Renal cortical epithelial cell (primary cell): ENCODE measurements around the gene ASTL. TPM values are rescaled to one million over a fixed set of nuclear protein-coding genes. Genes with fewer than 3 reads are reported as not detected.

ENCODE experiments used
- DNase-seq: peaks from one replicate; pipeline ENCODE4 v3.0.0-alpha.2; 2011; ENCODE audit warnings: low read depth
- total RNA-seq: library from RNA; depleted of rRNA; stranded (reverse); fragments of >200 nt; gene quantifications from 2 replicates; pipeline ENCODE4 v1.2.3, GENCODE V29; 2014

Gene ASTL
- total RNA-seq, 1 donor from 2014 or later = not detected

DNA sequence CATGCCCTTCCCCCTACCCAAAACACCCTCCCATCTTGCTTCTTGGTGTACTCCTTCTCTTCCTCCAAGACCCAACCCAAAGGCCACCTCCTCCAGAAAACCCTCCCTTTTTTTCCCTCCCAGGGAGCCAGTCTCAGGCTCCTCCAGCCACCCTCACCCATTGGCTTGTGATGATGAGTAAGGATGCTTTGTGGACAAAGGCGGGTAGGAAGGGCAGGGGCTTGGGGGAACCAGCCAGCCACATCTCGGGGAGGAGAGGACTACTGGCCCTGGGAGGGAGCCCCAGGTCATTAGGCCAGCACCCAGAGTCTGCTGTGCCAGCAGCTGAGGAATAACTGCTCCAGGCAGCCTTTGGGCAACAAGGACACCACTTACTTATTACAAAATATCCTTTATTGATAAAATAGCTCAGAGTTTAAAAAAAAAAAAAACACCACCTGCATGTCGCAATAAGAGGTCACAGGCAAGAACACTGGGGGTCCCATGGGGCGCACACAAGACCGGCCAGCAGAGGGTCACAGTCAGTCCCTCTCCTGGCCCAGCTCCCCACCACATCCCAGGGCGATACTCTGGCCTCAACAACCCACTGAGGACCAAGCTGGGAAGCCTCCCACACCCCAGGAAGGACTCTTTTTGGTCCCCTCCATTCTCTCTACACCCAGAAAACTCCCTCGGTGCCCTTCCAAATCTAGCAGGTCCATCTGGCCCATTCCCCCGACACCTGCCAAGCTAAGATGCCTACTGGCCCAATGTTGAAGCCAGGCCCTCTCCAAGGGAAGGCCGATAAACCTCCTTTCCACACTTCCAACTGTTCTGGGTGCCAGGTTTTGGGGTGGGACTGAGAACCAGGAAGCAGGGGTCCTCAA lies 25.6 kb downstream of the ASTL start:
- DNase-seq = no peak

DNA sequence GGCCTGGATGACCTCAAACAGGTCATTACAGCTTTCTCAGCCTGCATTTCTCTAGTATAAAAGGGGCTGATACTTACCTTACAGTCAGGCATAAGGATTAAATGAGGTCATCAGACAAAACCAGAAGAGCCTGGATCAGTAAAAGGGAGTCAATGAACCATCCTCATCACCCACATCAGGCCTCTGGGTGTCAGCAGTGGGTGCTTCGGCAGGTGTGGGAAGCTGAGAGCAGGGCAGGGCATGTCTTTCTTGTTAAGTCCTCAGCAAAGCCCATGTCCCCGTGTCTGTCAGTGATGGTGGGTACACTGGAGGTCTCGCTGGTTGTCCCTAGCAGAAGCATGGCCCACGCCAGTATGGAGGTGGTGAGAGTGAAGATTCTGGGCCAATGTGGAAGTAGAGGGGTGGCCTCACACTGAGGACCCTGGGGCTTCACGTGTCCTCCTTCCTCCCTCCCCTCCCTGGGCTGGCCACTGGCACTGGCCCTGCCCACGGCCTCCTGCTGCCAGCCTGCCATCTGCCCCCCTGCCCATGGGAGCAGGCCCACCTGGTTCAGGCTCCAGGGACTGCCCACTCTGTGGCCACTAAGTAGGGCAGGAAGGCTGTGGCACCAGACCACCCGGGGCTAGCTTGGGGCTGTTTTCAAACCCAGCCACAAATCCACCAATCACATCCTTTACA lies 26.3 kb downstream of the ASTL start:
- no peak for DNase-seq

DNA sequence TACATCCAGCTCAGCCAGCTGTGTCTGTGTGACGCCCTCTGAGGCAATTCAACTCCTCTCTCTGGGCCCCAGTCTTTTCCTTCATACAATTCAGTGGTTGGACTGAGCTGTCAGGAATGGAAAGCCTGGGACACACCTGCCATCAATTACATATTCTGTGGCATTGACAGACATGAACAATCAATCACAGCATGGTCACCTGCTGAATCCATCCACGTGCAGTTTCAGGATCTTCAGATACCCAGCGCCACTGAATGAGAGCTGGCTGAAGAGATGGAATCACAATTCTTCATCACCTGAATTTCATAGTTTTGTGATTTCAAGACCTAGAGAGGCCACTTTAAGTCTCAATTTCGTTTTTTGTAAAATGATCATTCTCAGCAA lies 27.1 kb downstream of the ASTL start:
- no peak for DNase-seq

DNA sequence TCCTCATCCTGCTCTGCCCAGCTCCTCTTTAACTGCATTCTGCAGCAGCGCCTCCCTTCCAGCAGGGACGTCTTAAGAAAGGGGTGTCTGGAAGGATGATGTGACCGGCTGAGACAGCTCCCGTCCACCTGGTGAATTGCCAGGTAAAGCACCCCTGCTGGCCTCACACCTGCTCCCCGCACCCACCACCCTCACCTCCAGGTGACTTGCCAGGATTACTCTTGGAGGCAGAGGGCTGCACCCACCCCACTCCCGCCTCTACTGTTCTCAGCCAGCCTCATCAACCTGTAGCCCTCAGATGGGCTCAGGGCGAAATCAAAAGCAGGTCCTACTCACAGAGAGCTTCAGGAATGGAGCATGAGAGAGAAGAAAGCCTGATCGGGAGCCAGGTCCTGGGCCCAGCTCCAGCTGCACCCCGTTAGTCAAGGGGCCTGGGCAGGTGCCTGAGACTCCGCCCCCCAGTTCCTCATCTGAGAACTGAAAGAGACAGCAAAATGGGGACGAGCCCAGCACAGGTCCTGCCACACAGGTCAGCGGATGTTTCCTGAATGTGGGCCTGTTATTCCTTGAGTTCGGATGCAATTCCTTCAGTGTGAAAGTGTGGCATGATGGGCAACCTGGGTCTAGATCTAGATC lies 27.6 kb downstream of the ASTL start:
- DNase-seq = no peak

DNA sequence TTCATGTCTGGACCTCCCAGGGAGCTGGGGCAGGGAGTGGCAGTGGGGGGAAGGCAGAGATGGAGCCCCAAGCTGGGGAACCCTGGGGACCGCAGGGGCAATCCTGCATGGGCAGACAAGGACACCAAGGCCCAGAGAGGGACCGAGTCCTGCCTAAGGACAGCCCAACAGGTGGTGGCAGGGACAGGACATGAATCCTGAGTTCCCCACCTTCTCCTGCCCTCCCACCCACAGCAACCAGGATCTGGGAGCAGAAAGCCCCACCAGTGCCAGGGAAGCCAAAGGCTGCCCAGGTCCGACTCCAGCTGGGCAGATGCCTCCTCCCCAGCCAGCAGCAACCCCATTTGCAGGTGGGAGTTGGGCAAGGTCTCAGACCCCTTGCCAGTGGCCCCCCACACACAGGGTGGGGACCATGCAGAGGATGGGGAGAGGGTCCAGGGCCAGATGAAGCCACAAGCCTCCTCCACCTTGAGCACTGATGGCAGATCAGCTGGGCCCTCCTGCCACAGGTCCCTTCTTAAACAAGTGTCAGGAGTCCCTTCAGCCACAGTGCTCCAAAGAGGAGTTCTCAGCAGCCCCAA lies 28.3 kb downstream of the ASTL start:
- no peak for DNase-seq

DNA sequence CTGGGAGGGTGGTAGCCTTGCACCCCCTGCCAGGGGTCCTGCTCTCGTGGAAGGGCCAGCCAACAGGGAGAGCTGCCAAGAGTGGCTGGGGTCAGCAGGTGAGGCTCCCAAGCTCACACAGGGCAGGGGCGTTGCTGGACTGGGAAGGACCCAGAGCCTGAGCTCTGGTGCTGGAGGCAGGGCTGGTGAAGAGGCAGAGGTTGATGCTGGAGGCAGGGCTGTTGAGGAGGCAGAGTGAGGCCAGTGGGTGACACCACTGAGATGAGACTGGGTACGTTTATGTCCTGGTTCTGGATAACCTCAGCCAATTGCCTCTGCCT lies 29.0 kb downstream of the ASTL start:
- no peak for DNase-seq

DNA sequence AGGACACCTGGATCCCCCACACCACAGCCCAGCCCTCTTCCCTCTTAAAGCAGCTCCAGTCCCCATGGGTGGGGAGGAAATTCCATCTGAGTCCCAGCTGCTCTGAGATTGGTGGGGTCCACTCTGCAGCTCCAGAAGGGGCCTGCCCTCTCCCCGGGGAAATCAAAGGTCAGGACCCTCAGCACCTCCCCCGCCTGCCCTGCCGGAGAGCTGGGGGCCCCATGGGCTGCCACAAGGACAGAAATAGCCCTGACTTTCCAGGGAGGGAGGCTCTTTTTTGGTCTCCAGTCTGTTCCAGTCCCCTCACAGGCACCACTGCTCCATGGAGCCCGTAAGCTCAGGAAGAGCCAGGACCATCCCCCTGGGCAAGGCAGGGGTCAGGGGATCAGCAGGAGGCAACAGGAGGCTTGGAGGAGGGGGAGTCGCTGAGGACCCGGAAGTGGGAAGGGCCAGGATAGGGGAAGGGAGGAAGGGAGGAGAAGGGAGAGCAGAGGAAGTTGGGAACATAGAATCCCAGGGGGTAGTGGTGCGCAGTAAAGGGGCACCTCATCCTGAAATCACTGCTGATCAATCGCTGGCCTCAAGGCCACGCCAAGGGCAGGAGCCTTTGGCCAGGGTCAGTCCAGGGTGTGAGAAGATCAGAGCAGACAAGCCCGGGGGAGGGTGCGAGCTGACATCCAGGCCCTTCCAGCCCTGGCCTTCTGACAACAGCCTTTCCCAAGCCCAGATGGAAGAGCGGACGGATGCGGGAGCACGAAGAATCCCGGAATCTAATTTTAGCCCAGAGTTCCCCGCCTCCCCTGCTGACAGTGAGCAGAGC lies 29.6 kb downstream of the ASTL start:
- DNase-seq = no peak

DNA sequence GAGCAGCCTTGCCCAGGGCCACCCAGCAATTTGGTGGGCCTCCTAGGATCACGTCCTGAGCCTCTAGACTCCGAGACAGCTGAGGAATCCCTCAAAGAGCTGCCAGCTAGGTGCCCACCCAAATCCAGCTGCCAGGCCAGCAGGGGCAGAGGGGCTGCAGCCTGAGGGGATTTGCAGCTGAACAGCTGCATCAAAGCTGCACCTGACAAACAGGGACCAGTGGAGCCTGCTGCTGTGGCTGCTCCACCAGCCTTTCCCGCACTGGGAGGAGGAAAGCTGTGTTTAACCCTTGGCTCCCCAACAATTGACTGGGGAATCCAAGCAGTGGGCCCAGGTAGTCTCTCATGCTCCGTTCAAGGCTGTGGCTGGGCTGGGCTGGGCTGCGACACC lies 30.2 kb downstream of the ASTL start:
- no peak for DNase-seq

DNA sequence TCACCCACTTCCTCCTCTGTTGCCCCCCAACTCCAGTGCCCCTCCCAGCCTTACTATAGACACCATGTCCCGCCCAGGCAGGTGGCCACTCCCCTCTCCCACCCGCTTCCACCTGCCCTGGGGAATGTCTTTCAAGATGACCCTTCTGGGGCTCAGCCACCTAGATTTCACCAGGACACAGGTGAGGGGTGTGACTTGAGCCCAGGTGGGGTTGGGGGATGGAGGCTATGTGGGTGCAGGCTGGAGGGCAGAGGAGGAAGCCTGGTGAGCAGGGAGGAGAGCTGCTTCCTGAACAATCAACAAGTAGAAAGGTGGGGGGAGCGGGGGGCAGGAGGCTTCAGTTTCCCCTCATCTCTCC lies 30.6 kb downstream of the ASTL start:
- DNase-seq = no peak

DNA sequence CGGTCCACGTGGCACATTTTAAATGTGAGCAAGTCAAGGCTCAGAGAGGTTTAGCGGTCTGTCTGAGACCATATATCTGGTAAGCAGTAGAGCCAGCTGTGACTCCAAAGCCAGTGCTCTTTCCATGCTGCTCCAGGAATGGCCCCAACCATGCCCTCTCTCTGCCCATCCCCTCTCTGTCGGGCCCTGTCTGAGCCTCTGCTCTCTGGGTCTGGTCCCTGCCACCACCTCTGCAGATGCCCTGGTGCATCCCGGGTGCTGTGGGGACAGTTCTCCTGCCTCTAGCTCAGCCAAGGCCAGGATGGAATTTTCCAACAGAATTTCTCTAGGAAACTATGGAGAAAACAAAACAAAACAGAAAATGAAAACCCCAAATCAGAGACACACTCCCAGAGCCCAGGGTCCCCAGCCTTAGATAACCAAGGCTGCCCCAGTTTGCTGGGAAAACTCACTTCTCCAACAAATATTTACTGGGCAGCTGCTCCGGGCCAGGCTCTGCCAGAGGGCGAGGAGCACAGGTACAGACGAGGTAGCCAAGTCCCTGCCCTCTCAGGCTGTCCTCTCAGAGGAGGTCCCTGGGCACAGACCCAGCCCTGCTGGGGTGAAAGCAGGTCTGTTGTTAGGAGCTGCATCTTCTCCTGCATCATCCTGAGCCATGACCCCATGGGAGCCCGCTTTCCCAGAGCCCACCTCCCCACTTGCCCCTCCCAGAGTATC lies 31.2 kb downstream of the ASTL start:
- no peak for DNase-seq

DNA sequence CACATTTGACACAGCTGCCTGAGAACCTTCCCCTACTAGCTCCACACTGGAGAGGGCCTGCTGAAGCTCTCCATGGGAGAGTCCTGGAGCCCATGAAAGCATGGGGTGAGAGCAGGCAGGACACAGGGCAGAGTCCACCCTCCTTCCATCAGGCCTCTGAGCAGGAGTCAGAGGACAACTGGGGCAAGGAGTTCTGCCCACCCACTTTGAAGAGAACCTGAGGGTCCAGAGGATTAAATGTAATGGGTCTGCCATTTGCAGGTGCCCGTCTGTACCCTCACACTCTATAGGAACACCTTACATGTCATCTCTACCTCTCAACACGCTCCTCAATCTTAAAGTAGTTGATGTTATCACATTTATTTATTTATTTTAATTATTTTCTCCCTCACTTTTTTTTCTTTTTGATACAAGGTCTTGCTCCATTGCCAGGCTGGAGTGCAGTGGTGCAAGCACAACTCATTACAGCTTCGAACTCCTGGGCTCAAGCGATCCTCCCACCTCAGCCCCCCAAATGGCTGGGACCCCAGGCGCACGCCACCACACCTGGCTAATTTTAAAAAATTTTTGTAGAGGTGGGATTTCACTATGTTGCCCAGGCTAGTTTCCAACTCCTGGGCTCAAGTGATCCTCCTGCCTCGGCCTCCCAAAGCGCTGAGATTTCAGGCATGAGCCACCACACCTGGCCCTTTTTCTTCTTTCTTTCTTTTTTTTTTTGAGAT lies 32.1 kb downstream of the ASTL start:
- no peak for DNase-seq

DNA sequence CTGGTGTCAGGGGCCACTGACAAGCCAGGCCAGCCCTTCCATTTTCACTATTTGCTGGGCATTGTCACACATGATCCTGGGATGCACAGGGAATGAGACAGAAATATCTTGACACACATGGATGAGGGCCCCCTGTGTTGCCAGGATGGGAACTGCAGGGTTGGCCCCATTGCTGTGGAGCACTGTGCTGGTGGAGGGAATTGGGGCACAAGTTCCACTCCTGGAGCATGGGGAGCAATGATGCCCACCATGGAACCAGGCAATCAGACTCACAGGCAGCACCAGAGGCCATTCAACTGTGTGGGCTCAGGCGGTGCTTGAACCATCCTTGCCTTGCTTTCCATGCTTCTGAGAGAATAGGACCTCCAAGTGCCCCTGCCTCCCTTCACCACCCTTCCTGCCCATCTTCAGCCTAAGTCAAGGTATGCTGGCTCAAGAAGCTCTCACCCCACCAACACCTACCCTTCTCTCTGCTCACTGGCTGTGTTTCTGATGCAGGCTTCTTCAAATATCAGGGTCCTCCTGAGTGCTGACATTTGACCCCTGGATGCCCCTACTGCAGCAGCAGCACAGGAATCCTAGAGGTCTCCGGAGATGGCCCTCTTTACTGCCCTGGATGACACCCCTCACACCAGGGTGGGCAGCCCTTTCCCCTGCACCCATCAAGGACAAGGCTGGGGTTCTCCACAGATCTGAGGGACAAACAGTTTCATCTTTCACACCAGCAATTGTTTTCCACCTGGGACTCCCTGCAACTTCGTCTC lies 33.0 kb downstream of the ASTL start:
- no peak for DNase-seq

DNA sequence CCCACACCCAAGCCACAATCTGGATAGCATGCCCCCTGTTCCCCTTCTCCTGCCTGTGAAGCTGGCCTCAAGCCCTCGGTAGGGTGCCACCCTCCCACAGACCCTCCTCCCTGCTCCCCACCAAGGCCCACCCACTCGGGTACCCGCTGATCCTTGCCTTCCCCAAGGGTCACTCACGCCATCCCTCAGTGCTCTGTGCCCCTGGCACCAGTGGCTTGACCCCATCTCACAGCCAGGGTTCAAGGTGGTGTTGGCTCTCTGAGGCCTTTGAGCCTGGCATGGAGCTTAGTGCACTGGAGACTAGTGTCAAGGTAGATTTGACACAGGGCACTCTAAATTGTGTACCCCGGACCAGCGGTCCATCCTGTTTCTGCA lies 33.8 kb downstream of the ASTL start:
- DNase-seq = no peak

DNA sequence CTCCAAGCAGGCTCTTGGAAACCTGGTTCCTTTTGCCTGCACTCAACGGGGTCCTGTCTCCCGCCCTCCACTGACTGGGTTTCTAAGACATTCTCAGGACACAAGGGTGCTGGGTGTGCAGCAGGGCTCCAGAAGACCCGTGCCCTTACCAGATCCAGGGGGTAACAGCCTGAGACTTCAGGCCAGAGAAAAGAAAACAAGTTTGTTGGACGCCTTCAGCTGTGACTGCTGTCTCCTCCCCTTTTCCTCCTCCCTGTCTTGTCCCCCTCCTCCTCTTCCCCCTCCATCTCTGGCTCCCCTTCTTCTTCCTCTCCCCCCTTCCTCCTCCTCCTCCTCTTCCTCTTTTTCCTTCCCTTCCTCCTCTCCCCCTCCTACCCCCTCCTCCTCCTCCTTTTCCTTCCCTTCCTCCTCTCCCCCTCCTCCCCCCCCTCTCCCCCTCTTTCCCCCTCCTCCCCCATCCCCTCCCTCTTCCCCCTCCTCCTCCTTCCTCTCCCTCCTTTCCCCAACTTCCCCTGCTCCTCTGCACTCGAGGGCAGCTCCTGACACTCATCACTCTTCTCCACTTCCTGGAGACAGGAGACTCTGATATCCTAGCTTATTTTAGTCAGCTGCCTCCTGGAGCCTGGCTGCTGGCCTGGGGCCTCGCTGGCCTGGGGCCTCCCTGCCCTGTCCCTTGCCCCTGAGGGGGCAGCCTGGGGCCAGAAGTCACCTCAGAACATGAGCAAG lies 34.4 kb downstream of the ASTL start:
- DNase-seq = no peak

DNA sequence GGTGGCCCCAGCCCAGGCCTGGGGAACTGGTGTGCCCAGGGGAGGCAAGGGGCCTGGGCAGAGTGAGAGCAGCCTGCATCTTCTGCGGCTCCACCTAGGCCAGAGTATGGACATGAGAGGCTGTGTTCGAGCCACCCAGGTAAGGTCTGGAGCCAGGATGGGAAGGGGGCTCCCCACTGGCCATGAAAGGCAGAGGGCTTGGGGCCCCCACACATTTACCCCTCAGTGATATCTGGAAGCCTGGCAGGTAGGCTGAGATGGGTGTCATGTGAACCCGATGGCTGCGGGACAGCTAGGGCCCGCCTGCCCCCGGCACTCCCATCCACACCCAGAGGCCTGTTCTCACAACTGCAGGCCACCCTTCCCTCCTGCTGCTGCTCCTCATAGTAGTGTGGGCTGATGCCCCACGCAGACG lies 35.1 kb downstream of the ASTL start:
- DNase-seq = no peak

DNA sequence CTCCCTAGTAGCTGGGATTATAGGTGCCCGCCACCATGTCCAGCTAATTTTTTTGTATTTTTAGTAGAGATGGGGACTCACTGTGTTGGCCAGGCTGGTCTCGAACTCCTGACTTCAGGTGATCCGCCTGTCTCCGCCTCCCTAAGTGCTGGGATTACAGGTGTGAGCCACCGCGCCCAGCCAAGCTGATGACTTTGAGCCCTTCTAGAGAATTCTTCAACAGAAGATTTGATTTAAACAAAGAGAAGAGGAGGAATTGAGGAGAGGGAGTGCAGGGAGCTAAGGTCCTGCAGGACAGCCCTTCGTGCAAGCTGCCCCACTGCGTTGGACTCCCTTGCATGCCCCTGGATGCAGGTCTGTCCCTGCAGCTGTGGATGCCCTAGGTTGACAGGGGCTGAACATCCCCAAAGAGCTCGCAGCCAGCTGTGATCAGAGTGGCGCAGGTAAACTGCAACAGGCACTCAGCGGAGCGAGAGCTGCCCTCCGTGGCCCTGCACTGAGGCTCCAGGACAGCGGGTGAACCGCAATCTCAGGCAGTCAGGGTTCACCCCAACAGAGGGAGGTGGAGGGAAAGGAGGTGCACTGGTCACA lies 35.6 kb downstream of the ASTL start:
- no peak for DNase-seq

DNA sequence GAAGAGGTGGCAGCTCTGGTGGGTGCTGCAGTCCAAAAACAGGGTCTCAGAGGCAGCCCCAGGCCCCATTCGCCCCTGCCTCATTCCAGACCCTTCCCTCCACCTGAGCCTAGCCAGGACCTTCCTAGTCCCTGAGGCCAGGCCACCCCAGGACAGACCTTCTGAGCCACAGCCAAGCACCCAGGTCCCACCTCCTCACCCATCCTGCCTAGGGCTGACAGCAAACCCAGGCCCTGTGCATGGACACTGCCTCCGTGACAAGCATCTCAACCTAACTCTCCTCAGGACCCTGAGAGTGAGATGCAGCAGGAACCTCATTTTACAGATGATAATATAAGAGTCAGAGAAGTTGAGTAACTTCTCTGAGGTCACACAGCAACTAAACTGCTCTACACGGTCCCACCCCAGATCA lies 37.4 kb downstream of the ASTL start:
- DNase-seq = no peak

DNA sequence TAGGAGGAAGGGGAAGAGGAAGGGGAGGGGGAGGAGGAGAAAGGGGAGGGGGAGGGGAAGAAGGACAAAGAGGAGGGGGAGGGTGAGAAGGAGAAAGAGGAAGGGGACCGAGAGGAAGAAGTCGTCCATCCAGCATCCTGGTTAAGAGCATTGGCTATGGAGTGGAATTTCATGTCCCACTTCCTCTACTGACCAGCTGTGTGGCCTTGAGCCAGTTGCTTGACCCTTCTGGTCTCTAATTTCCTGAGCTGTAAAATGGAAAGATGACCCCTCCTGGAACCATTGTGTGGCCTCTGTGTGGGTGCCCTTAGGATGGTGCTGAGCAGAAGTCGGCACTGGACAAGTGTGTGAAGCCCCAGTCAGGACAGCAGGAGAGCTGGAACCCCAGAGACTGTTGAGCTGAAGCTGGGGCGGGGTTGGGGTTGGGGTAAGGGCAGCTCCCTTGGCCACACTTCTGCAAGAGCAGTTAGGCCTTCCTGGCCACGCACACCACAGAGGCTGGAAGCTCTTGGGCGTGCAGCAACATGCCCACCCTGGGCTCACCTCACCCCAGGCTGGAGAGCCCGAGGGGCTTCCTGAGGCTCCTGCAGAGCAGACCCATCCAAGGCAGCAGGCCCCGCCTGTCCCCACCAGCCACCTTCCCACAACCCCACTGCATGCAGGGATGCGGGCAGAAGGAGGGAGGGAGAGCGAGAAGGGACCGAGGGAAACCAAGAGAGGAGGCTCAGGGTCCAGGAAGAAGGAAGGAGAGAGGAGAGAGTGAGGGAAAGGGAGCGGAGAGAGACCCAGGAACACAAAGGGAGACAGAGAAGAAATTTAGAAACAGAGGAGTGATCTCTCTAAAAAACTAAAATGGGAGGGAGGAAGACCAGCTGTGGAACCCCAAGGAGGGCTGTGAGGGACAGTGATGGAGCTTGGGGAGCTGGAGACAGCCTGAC lies 38.2 kb downstream of the ASTL start:
- no peak for DNase-seq
